Measurements from ENCODE around the gene GALNT2.

GALNT2 gene

GRCh38 chr1:230237009-230237370 lies 170.0 kb downstream of the GALNT2 start:
- no peak for DNase-seq (ENCODE audit: low read depth)

GRCh38 chr1:230237805-230238204 lies 170.8 kb downstream of the GALNT2 start:
- no peak for DNase-seq (ENCODE audit: low read depth)

GRCh38 chr1:230240446-230241086 lies 173.5 kb downstream of the GALNT2 start:
- no peak for DNase-seq (ENCODE audit: low read depth)

GRCh38 chr1:230242326-230242725 lies 175.3 kb downstream of the GALNT2 start:
- DNase-seq (ENCODE audit: low read depth) = no peak

- no peak for DNase-seq (ENCODE audit: low read depth)
These were observed 176.1 kb downstream of the GALNT2 start for GRCh38 chr1:230243146-230243545.

- DNase-seq (ENCODE audit: low read depth) = no peak
These were observed 176.7 kb downstream of the GALNT2 start for GRCh38 chr1:230243583-230244353.

GRCh38 chr1:230246551-230246950 lies 179.5 kb downstream of the GALNT2 start:
- DNase-seq (ENCODE audit: low read depth) = no peak

GRCh38 chr1:230248016-230248888 lies 181.2 kb downstream of the GALNT2 start:
- DNase-seq (ENCODE audit: low read depth) = no peak

- no peak for DNase-seq (ENCODE audit: low read depth)
These were observed 181.8 kb downstream of the GALNT2 start for GRCh38 chr1:230248889-230249270.

GRCh38 chr1:230249695-230250480 lies 182.8 kb downstream of the GALNT2 start:
- DNase-seq (ENCODE audit: low read depth) = no peak

- DNase-seq (ENCODE audit: low read depth) = no peak
These were observed 183.6 kb downstream of the GALNT2 start for GRCh38 chr1:230250666-230251065.

GRCh38 chr1:230251644-230252191 lies 184.7 kb downstream of the GALNT2 start:
- no peak for DNase-seq (ENCODE audit: low read depth)

- no peak for DNase-seq (ENCODE audit: low read depth)
These were observed 186.1 kb downstream of the GALNT2 start for GRCh38 chr1:230253150-230253549.

GRCh38 chr1:230254265-230254664 lies 187.2 kb downstream of the GALNT2 start:
- no peak for DNase-seq (ENCODE audit: low read depth)

GRCh38 chr1:230255116-230255515 lies 188.1 kb downstream of the GALNT2 start:
- DNase-seq (ENCODE audit: low read depth) = no peak

- no peak for DNase-seq (ENCODE audit: low read depth)
These were observed 189.0 kb downstream of the GALNT2 start for GRCh38 chr1:230255991-230256390.

GRCh38 chr1:230256896-230257295 lies 189.9 kb downstream of the GALNT2 start:
- DNase-seq (ENCODE audit: low read depth) = no peak

- no peak for DNase-seq (ENCODE audit: low read depth)
These were observed 192.6 kb downstream of the GALNT2 start for GRCh38 chr1:230259621-230260020.

- no peak for DNase-seq (ENCODE audit: low read depth)
These were observed 193.8 kb downstream of the GALNT2 start for GRCh38 chr1:230260831-230261230.

GRCh38 chr1:230261928-230262650 lies 195.1 kb downstream of the GALNT2 start:
- DNase-seq (ENCODE audit: low read depth) = no peak

All from stimulated activated CD8-positive, alpha-beta memory T cell treated with anti-CD3 and anti-CD28 coated beads, Interleukin-7, amount 100 ng/mL, for 24 hours (primary cell).